Pons (tissue), 1 donor: Measurements from ENCODE around the gene GALNT9.
"Not testable (repeated sequence)": the region's sequence is repeated elsewhere in the genome, so short reads cannot be mapped to it uniquely, and the experiment has no call there.

ENCODE experiments used
- DNase-seq: peaks from one replicate; pipeline ENCODE4 v3.0.0-alpha.2; 2016; ENCODE audit warnings: low spot score

The GALNT9 gene

DNA sequence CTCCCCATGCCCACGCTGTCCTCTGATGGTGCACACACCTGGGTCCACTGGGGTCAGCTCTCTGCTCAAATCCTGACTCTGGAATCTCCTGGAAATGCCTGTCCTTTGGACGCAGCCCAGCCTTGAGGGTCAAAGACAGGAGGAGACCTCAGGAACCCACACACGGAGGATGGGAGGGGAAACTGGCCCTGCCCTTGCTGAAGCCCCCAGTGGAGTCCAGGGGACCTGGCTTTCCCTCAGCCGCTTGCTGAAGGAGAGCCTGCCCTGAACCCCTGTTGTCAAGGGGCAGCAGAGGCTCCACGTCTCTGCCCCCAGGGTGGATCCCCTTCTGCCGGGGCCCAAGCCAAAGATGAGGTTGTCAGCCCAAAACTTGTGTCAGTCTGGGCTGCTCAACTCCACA lies 16.9 kb downstream of the GALNT9 start:
- DNase-seq = no peak

DNA sequence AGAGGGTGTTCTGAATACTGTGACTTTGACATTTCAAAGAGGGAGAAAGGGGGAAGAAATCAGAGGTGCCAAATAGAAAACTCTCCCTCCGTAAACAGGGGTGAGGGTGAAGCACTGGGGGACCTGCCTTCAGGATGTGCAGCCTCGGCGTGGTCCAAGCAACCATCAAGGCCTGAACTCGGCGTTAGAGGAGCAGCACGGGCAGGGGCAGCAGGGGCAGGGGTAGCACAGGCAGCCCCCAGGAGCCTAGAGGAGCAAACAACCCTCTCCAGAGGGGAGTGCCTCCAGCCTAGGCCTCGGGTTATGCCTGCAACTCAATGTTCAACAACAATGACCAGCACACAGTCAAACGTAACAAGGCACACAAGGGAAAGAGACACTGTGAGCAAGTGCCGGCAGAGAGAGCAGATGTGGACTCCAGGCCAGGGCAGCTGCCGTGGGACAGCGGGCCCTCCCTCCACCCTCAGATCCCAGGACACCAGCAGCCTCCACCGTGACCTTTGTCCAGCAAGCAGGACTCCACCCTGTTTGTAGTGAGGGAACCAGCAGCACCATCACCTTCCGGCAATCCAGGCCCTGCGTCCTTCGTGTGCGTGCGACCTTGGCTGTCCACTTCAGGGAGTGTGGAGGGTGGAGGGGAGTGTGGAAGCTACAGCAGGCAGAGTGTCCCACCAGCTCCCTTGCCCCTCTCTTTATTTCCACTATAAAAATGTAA lies 18.0 kb downstream of the GALNT9 start:
- no peak for DNase-seq

DNA sequence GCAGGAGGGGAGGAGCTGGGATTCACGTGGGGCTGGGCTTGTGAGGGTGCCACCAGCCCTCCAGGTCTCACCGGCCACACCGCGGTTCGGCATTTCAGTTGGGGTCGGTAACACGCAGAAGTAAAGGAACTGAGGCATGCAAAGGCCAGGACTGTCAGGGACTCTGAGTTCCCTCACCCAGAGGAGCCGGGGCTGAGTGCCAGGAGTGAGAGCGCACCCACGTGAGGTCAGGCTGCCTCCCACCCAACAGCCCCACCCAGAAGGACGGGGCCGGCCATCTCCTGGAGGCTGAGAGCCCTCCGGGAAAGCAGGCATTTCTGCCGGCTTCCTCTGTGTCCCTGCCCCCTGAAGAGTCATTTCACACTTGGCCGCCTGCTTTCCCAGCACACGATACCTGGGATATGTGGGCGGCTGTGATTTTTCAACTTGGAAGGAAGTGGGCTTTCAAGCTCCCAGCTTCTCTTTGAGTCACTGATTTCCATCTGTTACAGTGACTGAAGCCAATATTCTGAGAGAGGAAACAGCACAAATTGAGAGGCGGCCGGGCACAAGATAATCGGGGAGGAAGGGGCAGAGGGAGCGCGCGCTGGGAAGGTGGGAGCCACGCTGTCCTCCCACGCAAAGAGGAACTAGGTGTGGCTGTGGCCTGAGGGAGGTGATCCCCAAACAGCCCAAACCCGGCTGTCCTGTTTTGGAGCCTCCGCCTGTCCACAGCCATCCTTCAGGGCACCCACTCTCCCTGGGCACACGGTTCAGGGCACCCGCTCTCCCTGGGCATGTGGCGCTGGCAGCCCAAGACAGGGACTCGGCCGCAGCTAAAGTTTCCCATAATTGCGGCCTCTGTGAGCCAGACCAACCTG lies 19.0 kb downstream of the GALNT9 start:
- no peak for DNase-seq

DNA sequence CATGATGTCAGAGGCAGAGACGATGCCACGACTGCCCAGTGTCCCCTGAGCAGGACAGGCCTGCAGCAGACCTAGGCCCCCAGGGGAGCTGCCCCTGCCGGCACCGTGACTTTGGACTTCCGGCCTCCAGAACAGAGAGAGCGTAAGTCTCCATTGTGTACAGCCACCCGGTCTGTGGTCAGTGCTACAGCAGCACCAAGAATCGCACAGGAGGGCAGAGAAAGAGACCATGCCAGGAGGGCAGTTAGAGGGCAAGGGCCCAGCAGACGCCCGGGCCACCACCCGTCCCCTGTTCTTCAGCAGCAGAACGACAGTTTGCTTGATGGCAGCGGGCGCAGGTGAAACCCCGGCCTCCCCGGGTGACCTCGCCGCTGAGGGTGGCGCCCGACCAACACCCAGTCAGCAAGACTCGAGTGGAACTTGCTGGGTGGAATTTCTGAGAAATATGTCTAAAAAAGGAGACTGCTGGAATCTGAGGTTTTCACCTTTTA lies 19.7 kb downstream of the GALNT9 start:
- DNase-seq = no peak

DNA sequence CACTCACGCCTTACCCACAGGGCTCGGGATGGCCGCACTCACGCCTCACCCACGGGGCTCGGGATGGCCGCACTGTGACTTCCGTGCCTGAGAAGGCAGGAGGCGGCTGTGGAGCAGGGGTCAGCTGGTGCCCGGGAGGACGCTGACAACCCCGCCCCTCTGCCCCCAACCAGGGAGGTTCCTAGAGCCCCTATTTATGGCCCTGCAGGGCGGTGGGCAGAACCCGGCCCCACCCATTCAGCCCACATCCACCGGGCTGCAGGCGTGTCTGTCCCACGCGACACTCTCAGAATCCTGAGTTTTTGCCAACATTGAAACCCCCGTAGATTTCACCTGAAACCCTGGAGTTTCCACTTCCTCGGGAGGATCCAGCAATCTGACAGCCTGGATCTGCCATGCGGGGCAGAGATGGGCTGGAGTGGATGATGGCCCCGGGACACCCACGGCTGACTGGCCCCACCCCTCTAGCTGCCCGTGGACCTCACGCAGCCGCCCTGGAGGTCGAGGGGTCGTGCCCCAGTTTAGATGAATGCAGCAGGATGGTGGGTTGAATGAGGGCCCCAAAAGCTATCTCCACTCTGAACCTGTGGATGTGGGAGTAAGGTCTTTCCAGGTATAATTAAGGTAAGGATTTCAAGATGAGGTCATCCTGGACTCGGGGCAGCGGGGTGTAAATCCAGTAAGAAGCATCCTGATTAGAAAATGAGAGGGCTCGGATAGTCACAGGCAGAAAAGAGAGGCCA lies 20.4 kb downstream of the GALNT9 start:
- DNase-seq = no peak

DNA sequence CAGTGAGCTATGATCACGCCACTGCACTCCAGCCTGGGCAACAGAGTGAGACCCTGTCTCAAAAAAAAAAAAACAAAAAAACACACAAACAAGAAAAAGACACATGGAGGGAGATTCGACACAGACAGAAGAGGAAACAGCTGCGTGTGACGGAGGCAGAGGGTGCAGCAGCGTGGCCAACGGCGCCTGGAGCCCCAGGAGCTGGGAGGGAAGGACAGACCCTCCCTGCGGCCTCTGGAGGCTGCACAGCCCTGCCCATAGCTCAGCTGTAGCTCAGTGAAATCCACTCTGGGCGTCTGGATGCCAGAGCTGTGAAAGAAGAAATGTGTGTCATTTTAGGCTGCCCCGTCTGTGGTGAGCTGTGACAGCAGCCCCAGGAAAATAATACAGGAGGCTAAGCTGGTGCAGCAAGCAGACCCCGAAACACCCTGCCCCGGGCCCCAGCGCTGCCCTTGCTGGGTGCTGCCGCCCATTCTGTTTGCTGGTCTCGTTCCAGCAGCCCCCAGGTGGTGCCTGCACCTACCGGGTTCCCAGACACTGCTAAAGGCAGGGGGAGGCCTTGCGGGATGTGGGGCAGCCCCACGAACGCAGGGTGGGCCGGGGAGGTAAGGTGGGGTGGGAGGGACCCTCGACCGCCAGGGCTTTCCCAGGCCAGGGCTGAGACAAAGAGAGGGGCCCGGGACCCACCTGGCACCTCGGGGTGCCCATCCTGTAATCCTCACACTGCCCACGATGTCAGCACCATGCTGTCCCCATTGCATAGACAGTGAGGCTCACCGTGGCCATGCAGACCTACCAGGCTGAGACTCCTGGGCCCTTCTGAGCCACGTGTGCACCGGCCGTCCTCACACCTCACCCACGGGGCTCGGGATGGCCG lies 21.2 kb downstream of the GALNT9 start:
- DNase-seq = no peak

DNA sequence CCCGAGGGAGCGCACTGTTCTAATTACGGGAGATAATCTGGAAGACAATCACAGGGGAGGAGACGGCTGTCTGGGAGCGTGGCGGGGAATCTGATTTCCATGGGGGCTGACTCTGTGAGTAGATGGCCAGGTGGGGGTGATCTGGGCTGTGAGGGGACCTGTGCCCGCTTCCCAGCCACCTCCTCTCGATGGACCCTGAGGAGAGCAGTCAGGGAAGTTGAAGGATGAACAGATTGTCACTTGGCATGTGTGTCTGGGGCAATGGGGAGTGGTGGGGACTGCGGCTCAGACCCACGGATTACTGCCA lies 22.6 kb downstream of the GALNT9 start:
- DNase-seq = no peak

DNA sequence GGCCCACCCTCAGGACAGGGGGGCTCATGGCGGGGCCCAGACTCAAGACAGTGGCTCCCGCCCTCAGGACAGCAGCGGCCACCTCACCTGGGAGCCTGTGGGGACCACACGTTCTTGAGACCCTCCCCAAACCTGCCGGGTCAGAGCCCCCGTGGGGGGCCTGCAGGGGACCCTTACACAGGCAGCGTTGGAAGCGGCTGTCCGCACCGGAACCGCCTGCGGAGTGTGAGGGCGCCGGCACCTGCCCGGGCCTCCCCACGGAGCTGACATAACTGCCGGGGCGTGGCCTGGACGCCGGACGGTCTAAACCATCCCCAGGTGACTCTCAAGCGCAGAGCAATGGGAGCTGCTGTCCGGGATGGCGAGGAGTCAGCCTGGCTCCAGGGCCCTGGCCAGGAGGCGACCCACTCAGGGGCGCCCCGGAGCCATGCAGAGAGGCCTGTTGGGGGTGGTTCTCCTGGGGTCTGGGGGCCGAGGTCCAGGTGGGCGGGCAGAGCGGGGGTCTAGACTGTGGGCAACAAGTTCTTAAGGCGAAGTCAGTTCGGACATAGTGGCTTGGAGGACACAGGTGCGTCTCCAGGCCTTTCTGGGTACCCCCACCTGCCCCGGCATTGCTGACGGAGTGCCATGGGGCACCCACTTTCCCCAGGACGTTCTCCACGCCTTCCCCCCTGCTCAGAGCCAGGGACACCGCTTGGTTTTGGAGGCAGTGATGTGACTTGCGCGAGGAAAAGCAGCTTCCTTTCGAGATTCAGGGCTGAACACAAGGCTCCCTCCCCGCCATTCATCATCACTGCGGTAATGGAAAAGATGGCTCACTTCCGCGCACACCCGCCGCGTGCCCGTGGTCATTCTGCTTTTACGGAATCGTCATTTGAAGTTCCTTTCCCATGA lies 23.2 kb downstream of the GALNT9 start:
- DNase-seq = no peak

DNA sequence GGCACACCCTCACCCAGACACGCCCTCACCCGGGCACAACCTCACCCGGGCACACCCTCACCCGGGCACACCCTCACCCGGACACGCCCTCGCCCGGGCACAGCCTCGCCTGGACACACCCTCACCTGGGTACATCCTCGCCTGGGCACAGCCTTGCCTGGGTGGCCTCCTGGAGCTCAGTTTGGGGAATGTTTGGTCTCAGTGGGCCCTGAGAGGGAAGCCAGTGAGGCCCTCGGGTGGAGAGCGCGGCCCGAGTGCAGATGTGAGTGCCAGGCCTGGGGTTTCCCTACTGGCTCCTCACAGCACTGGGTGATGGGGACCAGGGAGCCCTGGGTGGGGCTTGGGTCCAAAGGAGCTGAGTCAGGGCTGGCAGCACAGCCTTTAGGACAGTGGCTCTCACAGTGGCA lies 23.8 kb downstream of the GALNT9 start:
- no peak for DNase-seq

DNA sequence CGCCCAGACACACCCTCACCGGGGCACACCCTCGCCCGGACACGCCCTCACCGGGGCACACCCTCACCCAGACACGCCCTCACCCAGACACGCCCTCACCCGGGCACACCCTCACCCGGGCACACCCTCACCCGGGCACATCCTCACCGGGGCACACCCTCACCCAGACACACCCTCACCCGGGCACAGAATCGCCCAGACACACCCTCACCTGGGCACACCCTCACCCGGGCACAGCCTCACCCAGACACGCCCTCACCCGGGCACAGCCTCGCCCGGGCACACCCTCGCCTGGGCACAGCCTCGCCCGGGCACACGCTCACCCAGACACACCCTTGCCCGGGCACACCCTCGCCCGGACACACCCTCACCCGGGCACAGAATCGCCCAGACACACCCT lies 24.5 kb downstream of the GALNT9 start:
- DNase-seq = not testable (repeated sequence)

DNA sequence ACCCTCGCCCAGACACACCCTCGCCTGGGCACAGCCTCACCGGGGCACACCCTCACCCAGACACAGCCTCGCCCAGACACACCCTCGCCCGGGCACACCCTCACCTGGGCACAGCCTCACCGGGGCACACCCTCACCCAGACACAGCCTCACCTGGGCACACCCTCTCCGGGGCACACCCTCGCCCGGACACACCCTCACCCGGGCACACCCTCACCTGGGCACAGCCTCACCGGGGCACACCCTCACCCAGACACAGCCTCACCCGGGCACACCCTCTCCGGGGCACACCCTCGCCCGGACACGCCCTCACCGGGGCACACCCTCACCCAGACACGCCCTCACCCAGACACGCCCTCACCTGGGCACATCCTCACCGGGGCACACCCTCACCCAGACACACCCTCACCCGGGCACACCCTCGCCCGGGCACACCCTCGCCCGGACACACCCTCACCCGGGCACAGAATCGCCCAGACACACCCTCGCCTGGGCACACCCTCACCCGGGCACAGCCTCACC lies 25.5 kb downstream of the GALNT9 start:
- not testable (repeated sequence) for DNase-seq

DNA sequence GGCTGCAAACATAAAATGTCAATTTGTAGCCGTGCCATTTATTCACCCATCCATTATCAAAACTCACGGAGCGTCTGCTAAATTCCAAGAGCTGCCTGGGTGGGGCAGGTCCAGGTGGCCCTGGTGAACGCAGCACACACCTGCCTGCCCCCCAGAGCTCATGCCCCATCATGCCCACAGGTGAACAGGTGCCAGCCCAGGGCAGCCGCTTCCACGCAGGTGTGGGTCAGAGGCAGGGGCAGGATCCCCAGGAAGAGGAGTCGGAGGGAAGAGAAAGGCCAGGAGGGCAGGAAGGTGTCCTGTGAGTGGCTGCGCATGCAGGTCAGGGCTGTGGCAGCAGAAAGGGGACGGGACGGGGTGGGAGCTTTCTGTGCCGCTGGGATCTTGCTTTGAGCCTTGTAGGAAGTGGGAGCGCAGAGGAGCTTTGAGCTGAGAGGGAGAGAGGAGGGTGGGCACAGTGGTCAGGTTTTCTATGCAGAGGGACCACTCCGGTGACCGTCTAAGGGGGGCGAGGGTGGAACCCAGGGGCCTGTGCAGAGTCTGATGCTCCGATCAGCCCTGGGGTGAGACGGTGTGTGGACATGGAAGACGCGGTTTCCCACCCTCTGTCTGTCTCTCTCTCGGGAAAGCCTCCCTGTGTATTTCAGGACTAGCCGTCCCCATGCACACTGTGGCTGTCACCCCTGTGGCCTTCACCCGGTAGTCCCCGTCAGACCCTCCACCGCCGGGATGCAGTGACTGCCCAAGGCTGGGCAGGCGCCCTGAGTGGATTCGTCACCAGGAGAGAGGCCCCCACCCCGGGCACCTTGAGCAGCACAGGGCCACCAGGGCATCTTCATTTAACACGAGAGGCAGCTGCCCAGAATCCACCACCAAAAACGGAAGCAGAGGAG lies 26.7 kb downstream of the GALNT9 start:
- DNase-seq = no peak

DNA sequence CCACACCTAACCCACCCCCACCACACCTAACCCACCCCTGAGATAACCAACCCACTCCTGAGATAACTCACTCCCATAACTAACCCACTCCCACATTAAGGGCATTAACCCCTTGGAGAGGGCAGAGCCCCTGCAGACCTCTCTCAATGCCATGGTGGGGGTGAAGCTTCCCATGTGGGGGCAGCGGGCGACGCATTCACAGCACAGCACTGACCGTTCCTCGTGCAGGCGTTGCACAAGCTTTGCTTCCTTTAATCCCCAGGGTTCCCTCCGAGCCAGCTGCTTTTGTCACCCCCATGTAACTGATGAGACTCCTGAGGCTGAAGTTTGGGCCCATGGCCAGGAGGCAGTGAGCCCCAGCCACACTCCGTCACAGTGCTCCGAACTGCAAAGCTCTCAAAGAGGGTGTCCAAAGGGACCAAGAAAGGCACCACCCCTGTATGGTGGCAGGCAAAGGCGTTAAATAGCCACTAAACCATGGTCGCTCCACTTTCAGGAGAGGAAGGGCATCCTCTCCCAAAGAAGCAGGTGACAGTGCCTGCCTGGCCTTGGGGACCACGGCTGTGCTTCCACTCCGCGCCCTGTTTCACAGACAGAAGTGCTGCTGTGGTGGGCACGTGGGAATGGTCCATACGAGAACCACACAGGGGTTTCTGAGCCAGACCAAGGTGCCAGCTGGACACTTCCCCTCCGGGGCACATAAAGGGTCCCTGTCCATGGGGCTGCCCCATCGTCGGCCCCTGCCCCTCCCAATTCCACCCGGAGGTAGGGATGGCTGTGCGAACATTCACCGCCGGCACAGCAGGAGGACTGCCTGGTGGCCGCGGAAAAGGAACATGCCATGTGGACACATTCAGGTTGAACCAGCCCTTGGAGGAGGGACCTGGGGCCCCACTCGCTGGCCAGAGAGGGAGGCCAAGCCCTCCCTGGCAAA lies 28.3 kb downstream of the GALNT9 start:
- DNase-seq = no peak

DNA sequence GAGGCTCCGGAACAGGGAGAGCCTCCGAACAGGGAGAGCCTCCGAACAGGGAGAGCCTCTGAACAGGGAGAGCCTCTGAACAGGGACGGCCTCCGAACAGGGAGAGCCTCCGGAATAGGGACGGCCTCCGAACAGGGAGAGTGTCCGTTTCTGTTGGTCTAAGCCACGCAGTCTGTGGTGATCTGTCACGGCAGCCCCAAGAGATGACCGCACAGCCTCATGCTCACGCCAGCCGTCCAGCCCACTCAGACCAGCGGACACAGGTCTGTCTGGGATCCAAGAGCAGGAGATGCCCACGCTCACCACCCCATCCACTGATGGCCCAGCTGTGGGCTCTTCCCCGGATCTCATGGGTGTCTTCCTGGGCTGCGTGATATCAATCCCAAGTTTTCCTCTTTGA lies 33.3 kb downstream of the GALNT9 start:
- DNase-seq = no peak

DNA sequence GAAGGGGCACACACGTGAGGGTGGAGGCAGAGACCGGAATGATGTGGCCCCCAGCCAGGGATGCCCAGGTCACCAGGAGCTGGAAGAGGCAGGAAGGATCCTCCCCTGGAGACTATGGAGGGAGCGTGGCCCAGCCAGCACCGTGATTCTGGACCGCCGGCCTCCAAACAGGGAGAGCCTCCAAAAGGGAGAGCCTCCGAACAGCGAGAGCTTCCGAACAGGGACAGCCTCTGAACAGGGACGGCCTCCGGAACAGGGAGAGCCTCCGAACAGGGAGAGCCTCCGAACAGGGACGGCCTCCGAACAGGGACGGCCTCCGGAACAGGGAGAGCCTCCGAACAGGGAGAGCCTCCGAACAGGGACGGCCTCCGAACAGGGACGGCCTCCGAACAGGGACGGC lies 33.8 kb downstream of the GALNT9 start:
- not testable (repeated sequence) for DNase-seq

DNA sequence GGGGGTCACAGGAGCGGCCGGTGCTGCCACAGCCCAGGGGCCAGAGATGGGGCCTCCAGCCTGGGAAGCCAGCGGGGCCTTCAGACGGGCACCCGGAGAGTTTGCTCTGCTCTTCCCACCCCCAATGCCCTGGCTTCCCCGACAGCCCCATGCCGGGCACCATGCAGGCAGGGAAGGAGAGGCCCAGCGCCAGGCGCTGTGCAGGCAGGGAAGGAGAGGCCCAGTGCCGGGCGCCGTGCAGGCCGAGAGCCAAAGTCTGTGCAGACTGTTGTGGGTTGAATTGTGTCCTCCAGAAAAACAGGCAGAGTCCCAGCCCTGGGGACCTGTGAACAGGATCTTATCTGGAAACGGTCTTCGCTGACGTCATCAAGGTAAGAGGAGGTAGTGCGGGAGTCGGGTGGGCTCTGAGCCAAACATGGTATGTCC lies 34.3 kb downstream of the GALNT9 start:
- no peak for DNase-seq

DNA sequence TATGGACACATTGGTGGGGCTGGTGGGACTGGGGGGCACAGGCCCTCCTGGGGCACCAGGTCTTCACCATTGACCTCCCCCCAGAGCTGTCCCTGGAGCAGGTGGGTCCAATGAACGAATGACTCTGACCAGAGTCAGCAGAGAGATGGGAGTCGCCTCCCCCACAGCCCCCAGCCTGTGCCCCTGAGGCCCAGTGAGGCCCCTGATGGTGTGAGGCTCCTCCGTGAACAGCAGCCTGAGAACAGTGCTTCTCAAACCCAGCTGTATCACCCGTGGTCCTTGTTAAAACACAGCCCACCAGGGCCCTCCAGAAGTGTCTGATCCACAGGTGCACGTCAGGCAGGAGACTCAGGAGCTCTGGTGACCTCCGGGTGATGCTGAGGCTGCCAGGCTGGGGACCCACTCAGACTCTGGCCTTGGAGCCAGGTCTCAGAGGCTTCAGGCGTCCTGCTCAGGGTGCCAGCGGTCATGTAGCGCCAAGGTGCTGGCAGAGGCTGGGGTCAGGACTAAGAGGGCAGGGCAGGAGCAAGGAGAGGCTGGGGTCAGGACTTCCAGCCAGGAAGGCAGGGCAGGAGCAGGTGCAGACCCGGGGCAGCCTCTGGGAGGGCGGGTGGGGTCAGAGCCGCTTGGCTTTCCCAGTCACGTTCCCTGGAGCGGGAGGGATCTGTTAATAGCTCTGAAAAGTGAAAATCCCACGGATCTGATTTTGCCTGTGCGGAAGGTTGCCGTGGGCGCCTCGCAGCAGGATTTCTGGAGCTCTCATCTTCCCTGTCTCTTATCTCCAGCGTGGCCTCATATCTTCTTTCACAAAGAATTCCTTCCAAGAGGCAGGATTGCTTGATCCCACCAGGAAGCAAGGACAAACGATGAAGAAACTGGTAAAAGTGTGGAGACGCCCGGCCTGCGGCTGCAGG lies 35.0 kb downstream of the GALNT9 start:
- no peak for DNase-seq
